GM12875 (cell line): Measurements from ENCODE around the gene SLC9A9.

Experiments
- H3K4me3 ChIP-seq: one replicate; pipeline ENCODE4 v1.5.1; 2011; ENCODE audit warnings: low read depth, low read length, control low read depth
- TF ChIP-seq, protein P1 (sequence below): IDR thresholded peaks from 2 replicates; pipeline ENCODE4 v1.5.1; 2011; ENCODE audit warnings: low read depth, mild to moderate bottlenecking, control low read depth, inconsistent platforms, low read length, moderate library complexity, borderline replicate concordance; ENCODE audit not compliant: insufficient read depth

The SLC9A9 gene

DNA sequence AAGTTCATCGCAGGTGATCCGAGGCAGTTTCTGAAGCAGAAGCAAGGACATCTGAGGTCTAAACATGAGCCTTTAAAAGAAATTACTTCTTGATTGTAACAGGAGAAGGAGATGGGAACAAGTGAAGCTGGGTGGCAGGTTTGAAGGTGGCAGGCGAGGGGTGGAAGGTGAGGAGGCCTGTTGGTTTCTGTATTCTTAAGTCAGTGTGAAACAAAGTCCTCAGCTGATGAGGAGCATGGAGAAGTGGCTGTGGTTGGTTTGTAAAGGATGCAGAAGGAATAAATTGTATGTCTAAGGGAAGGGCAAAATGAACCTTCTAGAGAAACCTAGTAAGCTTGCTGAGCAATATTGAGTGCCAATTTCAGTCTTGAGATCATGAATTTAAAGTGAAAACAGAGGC, 429.9 kb downstream of the SLC9A9 start:
- TF ChIP-seq, protein P1, sequence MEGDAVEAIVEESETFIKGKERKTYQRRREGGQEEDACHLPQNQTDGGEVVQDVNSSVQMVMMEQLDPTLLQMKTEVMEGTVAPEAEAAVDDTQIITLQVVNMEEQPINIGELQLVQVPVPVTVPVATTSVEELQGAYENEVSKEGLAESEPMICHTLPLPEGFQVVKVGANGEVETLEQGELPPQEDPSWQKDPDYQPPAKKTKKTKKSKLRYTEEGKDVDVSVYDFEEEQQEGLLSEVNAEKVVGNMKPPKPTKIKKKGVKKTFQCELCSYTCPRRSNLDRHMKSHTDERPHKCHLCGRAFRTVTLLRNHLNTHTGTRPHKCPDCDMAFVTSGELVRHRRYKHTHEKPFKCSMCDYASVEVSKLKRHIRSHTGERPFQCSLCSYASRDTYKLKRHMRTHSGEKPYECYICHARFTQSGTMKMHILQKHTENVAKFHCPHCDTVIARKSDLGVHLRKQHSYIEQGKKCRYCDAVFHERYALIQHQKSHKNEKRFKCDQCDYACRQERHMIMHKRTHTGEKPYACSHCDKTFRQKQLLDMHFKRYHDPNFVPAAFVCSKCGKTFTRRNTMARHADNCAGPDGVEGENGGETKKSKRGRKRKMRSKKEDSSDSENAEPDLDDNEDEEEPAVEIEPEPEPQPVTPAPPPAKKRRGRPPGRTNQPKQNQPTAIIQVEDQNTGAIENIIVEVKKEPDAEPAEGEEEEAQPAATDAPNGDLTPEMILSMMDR = no peak
- H3K4me3 ChIP-seq = no peak overlapping the region

DNA sequence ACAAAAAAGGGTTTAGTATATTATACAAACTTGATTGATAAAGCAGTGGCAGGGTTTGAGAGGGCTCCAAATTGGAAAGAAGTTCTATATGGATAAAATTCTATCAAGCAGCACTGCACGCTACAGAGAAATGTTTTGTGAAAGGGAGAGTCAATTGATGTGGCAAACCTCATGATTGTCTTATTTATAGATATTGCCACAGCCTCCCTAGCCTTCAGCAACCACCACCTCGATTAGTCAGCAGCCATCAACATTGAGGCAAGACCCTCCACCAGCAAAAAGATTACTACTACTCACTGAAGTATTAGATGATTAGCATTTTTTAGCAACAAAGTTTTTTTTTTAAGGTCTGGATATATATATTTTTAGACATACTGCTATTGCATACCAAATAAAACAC, 432.0 kb downstream of the SLC9A9 start:
- H3K4me3 ChIP-seq = no peak overlapping the region
- TF ChIP-seq, protein P1 = no peak

DNA sequence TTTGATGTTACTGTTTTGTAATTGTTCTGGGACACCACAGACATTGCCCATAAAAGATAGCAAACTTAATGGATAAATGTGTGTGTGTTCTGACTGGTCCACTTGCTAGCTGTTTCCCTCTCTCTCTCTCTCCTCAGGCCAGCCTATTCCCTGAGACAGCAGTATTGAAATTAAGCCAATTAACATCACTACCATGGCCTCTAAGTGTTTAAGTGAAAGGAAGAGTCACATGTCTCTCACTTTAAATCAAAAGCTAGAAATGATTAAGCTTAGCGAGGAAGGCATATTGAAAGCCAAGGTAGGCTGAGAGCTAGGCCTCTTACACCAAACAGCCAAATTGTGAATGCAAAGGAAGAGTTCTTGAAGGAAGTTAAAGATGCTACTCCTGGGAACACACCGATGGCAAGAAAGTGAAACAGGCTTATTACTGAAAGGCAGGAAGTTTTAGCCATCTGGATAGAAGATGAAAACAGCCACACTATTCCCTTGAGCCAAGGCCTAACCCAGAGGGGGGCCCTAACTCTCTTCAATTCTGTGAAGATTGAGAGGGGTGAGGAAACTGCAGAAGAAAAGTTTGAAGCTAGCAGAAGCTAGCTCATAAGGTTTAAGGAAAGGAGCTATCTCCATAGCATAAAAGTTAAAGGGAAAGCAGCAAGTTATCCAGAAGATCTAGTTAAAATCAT, 433.6 kb downstream of the SLC9A9 start:
- TF ChIP-seq, protein P1 = no peak
- H3K4me3 ChIP-seq = no peak overlapping the region

DNA sequence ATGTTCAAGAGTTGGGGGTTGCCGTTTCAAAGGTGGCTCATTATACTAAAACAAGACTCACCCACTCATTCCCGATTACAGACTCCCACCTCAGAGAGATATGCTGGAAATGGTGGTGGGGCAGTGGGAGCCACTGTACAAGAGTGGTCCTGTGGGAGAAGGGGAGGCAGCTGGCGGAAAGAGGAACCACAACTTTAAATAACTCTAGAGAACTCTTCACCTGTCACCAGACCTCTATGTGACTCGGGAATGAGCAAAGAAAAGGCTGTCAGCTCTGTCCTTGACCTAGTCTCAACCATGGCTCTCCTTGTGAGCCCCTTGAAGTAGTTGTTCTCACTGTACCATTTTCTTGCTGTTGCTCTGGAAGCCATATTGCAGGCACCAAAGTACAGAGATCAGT, 434.9 kb downstream of the SLC9A9 start:
- no peak overlapping the region for H3K4me3 ChIP-seq
- TF ChIP-seq, protein P1 = no peak

DNA sequence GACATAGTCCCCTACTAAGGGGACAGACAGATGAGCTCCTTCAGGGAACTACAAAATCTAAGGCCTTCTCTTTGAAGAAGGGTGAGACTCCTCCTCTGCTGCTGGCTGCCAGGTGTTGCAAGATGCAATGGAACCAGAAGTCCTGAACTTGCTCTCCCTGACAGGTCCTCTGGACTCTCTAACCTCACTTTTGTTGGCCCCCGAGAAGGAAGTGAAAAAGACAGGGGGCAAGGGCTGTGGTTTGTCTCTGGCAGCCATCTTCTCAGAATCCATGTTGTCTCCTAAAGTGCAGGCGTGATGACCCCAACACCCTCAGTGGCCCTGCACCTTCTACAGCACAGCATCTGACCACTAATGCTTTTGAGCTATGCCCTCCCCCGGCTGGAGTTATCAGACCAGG, 436.2 kb downstream of the SLC9A9 start:
- TF ChIP-seq, protein P1 = no peak
- no peak overlapping the region for H3K4me3 ChIP-seq

DNA sequence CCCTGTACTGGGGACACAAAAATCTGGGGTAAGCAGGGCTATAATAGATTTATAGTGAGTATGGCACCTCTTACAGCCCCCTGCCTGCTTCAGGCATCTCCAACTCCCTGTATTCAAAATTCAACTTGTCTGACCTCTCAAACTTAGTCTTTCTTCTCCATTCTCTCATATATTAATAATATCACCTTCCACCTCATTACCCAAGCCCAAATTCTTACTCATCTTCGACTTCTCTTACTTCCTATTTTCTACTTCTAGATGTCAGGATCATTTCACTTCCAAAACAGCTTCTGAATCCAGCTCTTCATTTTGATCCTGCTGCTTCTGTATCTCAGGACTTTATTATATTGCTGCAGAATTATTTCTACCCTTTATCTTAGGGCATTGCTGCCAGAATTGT, 438.0 kb downstream of the SLC9A9 start:
- TF ChIP-seq, protein P1 = no peak
- no peak overlapping the region for H3K4me3 ChIP-seq

DNA sequence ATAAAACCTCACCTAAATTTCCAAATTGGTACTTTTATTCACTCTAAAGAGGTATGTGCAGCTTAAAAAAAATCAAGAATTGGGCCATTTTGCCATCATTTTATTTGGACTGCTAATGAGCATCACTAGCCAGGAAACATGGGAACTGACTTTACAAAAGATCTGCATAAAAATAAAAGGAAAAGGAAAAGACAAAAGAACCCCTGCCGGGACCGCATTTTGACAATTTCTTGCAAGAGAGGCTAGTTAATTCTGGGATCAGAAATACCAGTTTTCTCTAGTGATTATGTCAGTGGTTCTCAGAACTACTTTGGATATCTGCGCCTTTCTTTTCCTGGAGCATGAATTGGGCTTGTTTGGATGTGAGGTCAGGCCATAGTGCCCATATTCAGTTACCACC, 439.5 kb downstream of the SLC9A9 start:
- TF ChIP-seq, protein P1 = no peak
- H3K4me3 ChIP-seq = no peak overlapping the region
